ENCODE data around the gene BCL2.
"Not testable (repeated sequence)": the region's sequence is repeated elsewhere in the genome, so short reads cannot be mapped to it uniquely, and the experiment has no call there.

BCL2 gene

DNA sequence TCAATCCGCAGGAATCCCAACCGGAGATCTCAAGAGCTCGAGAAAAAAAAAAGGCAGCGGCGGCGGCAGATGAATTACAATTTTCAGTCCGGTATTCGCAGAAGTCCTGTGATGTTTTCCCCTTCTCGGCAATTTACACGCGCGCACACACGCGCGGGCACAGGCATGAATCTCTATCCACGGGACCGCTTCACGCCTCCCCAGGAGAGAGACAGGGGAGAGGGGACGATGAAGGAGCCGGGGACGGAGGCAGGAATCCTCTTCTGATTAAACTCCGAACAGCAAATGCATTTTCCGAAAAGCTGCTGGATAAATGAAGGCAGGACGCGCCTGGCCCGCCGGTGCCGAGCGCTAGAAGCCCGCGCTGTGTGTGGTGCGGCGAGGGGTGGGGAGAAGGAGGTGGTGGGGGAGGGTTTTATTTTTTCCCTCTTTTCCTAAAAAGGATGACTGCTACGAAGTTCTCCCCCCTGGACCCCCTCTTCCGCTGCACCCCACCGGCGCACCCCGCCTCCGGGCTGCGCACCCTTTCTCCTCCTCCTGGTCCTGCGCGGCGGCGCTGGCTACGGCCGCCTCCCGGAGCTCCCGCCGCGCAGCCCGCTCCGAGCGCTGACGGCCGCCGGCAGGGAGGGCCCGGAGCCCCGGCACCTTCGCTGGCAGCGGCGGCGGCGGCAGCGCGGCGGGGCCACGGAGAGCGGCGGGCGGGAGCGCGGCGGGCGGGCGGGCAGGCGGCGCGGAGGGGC is at the start of gene BCL2:
Gene BCL2 (minus strand): TSS at position 387 of the 740 bp plus-strand sequence.
- H3K4me3 ChIP-seq (ENCODE audit: low read depth, low read length), result peak within 1 kb of the TSS; percentile 86
- TF ChIP-seq, protein P1, sequence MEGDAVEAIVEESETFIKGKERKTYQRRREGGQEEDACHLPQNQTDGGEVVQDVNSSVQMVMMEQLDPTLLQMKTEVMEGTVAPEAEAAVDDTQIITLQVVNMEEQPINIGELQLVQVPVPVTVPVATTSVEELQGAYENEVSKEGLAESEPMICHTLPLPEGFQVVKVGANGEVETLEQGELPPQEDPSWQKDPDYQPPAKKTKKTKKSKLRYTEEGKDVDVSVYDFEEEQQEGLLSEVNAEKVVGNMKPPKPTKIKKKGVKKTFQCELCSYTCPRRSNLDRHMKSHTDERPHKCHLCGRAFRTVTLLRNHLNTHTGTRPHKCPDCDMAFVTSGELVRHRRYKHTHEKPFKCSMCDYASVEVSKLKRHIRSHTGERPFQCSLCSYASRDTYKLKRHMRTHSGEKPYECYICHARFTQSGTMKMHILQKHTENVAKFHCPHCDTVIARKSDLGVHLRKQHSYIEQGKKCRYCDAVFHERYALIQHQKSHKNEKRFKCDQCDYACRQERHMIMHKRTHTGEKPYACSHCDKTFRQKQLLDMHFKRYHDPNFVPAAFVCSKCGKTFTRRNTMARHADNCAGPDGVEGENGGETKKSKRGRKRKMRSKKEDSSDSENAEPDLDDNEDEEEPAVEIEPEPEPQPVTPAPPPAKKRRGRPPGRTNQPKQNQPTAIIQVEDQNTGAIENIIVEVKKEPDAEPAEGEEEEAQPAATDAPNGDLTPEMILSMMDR (IDR thresholded peaks at IDR 0.05; ENCODE audit: borderline replicate concordance, insufficient read depth, low read depth, low read length), result no peak

DNA sequence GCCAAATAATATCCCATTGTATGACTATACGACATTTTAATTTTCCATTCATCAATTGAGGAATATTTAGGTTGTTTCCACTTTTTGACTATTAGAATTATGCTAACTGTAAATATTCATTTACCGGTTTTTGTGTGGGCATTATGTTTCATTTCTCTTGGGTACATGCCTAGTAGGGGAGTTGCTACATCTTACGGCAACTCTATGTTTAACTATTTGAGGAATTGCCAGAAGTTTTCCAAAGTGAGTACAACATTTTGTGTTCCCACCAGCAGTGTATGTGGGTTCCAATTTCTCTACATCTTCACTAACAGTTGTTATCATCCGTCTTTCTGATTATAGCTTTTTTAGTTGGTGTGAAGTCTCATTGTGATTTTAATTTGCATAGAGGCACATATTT is 49.0 kb upstream of the BCL2 start:
- no peak overlapping the region for H3K4me3 ChIP-seq (ENCODE audit: low read depth, low read length)
- TF ChIP-seq, protein P1 (IDR thresholded peaks at IDR 0.05; ENCODE audit: borderline replicate concordance, insufficient read depth, low read depth, low read length), result no peak

DNA sequence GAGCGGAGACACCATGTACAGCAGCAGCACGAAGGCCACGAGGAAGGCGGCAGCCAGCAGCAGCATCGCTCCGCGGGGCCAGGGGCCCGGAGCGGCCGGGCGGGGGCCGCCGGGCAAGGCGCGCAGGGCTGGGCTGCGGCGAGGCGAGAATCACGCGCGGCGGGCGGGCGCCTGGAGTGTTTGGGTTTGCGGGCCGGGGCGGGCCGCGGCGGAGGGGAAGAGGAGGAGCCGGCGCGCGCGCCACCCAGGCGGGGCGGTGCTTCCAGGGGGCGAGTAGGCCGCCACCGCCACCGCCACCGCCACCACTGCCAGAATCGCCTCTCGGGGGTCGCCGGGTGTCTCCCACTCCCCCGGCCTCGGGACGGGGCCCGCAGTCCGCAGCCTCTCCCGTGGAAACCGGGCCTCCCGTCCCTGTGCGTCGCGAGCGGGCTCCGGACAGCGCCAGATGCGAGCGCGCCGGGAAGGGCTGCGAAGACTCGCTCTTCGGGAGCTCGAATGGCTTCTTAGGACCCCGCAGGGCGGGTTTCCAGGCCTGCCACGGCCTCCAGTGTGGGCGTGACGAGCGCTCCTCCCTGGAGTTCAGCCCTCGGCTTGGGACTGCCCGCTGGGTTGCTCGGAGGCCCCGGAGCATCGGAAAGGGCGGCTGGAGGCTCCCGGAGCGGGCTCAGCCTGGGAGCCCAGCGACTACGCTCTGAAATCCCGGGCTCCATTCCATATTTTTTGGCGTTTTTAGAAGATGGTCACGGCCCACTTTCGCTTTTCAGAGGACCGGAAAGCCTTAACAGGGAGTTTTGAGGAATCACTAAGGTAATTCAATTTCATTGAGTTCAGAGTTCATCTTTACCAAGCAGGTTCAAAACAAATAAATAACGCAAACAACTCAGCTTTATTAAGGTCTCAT is 47.7 kb upstream of the BCL2 start, which contains the start of gene KDSR:
Gene KDSR (minus strand): TSS at position 154 of the 901 bp plus-strand sequence. CDS start 88 bp downstream, at position 66.
- H3K4me3 ChIP-seq (ENCODE audit: low read depth, low read length), result peak within 1 kb of the TSS; percentile 91
- TF ChIP-seq, protein P1 (IDR thresholded peaks at IDR 0.05; ENCODE audit: borderline replicate concordance, insufficient read depth, low read depth, low read length), result no peak

- TF ChIP-seq, protein P1 (IDR thresholded peaks at IDR 0.05; ENCODE audit: borderline replicate concordance, insufficient read depth, low read depth, low read length), result no peak
- peak overlapping the region; percentile 91 for H3K4me3 ChIP-seq (ENCODE audit: low read depth, low read length)
These were observed 46.9 kb upstream of the BCL2 start for GRCh38 chr18:63366213-63367052.

DNA sequence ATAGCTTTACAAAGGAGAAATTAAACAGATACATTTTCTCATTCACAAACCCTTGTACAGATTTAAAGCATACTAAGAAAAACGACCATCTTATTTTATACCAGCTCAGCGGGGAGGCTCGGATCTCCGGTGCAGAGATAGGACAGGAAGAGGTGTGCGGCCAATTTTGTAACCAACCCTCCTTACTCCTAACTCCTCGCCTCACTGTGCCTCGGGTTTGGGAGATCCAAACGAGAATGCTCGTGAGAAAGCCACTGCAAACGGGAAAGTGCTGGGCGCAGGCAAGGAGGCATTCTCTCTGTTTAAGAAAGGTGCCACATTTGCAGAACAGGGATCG is 46.3 kb upstream of the BCL2 start:
- peak overlapping the region; percentile 91 for H3K4me3 ChIP-seq (ENCODE audit: low read depth, low read length)
- TF ChIP-seq, protein P1 (IDR thresholded peaks at IDR 0.05; ENCODE audit: borderline replicate concordance, insufficient read depth, low read depth, low read length), result no peak

- H3K4me3 ChIP-seq (ENCODE audit: low read depth, low read length), result no peak overlapping the region
- TF ChIP-seq, protein P1 (IDR thresholded peaks at IDR 0.05; ENCODE audit: borderline replicate concordance, insufficient read depth, low read depth, low read length), result no peak
These were observed 44.4 kb upstream of the BCL2 start for GRCh38 chr18:63363951-63364350.

- not testable (repeated sequence) for H3K4me3 ChIP-seq (ENCODE audit: low read depth, low read length)
These were observed 43.9 kb upstream of the BCL2 start for GRCh38 chr18:63363420-63363819.

Data from GM12875 (cell line).